HepG2 (cell line): ENCODE results near the gene SNU13. TPM values are rescaled to one million over a fixed set of nuclear protein-coding genes. Genes with fewer than 3 reads are reported as not detected.
A peak's percentile ranks its signal among the peaks of the same experiment; 100 is the strongest.

Source experiments
- ATAC-seq: fragments of 200-7000 bp; cut with Tn5 transposase; 3 replicates; pipeline ENCODE4 v1.9.1; 2020; ENCODE audit warnings: mild to moderate bottlenecking, moderate library complexity
- BruUV-seq: library from RNA; stranded (reverse); fragments of 400-500 nt; replicated peaks from 2 replicates; lab custom pipeline; 2021; lab: Mats Ljungman, UMichigan
- CTCF ChIA-PET: fragments of 300-600 bp; formaldehyde crosslinking; extraction: SDS; loops from one replicate; lab custom pipeline; 2021; ENCODE audit warnings: low total read pairs, inconsistent platforms, low intra/inter-chr PET ratio; lab: Yijun Ruan, JAX
- POLR2A ChIA-PET: fragments of 350-600 bp; sonication (Branson Sonifier 250); formaldehyde crosslinking; loops from one replicate; lab custom pipeline; 2020; ENCODE audit warnings: antibody characterized with exemption, inconsistent platforms; lab: Yijun Ruan, JAX
- DNase-seq: peaks from one replicate; pipeline ENCODE4 v3.0.0-alpha.2; 2015; ENCODE audit warnings: low spot score
- FAIRE-seq: peaks from 3 replicates; lab custom pipeline; 2011; peaks lifted over from hg19 to GRCh38; lab: Jason Lieb, UNC
- H2AFZ ChIP-seq: one replicate; pipeline ENCODE4 v1.6.1; 2011; ENCODE audit warnings: low read length, inconsistent platforms
- H3K27ac ChIP-seq: fragments of 300-600 bp; 3 replicates; pipeline ENCODE4 v1.8.0; 2011; ENCODE audit warnings: mixed run types, mild to moderate bottlenecking, mixed read lengths, low read length, inconsistent platforms; ENCODE audit not compliant: insufficient read depth; ENCODE audit errors: extremely low read length
- H3K27me3 ChIP-seq, 2 experiments: fragments of 200-600 bp in 1 of 2; 2 replicates in 1 of 2; 3 replicates in 1 of 2; pipeline versions ENCODE4 v1.6.0 to v1.8.0; 2011; ENCODE audit warnings: low read length in 2 of 2, mild to moderate bottlenecking in 2 of 2, moderate library complexity in 2 of 2, inconsistent platforms in 1 of 2; ENCODE audit not compliant: insufficient read depth in 2 of 2, control insufficient read depth in 1 of 2
- H3K36me3 ChIP-seq, 2 experiments: fragments of 200-600 bp in 1 of 2; replicated peaks in 1 of 2; 2 replicates in 1 of 2; 3 replicates in 1 of 2; pipeline versions ENCODE4 v1.5.1 to v1.8.0; 2011; ENCODE audit warnings: low read length in 2 of 2, inconsistent platforms in 1 of 2; ENCODE audit not compliant: insufficient read depth in 2 of 2, control insufficient read depth in 1 of 2
- H3K4me1 ChIP-seq: 2 replicates; pipeline ENCODE4 v1.5.1; 2012; ENCODE audit warnings: low read length, inconsistent platforms; ENCODE audit not compliant: insufficient read depth
- H3K4me2 ChIP-seq: 2 replicates; pipeline ENCODE4 v1.6.0; 2011; ENCODE audit warnings: low read depth, low read length, inconsistent platforms
- H3K4me3 ChIP-seq, 3 experiments: fragments of 200-600 bp in 1 of 3; sonication (generic), shearing (Covaris generic) in 1 of 3; replicated peaks in 1 of 3; 2 replicates each; pipeline ENCODE4 v1.5.1; 2011 to 2016; ENCODE audit warnings: low read length in 3 of 3, inconsistent platforms in 2 of 3, low read depth in 2 of 3, mild to moderate bottlenecking in 2 of 3, control low read depth in 1 of 3, mixed read lengths in 1 of 3; ENCODE audit not compliant: insufficient read depth in 1 of 3
- H3K79me2 ChIP-seq: one replicate; pipeline ENCODE4 v1.6.1; 2011; ENCODE audit warnings: low read length, inconsistent platforms; ENCODE audit not compliant: insufficient read depth
- H3K9ac ChIP-seq: 2 replicates; pipeline ENCODE4 v1.6.0; 2011; ENCODE audit warnings: mild to moderate bottlenecking, low read depth, low read length, inconsistent platforms; ENCODE audit not compliant: insufficient read depth
- H3K9me3 ChIP-seq: 2 replicates; pipeline ENCODE4 v1.5.1; 2012; ENCODE audit warnings: mild to moderate bottlenecking, low read length
- H4K20me1 ChIP-seq: 2 replicates; pipeline ENCODE4 v1.6.0; 2011; ENCODE audit warnings: inconsistent platforms, mild to moderate bottlenecking, low read length, moderate library complexity; ENCODE audit not compliant: insufficient read depth
- BCL3 ChIP-seq: sonication (generic); formaldehyde crosslinking; IDR thresholded peaks from 2 replicates; pipeline ENCODE4 v1.5.1; 2020; ENCODE audit warnings: mild to moderate bottlenecking, missing genetic modification reagents, moderate library complexity
- BCL6 ChIP-seq: IDR thresholded peaks from 2 replicates; pipeline ENCODE4 v1.6.1; 2016; ENCODE audit warnings: missing genetic modification reagents, missing compliant biosample characterization
- CREM ChIP-seq, 2 experiments: sonication (generic) in 1 of 2; formaldehyde crosslinking in 1 of 2; IDR thresholded peaks; 2 replicates each; pipeline versions ENCODE4 v1.4.0 to v1.6.1; 2016 to 2020; ENCODE audit warnings: antibody characterized with exemption in 1 of 2, mild to moderate bottlenecking in 1 of 2, missing genetic modification reagents in 1 of 2
- JDP2 ChIP-seq: sonication (generic); formaldehyde crosslinking; IDR thresholded peaks from 2 replicates; pipeline ENCODE4 v1.8.1; 2022; ENCODE audit warnings: missing genetic modification reagents, borderline replicate concordance
- MZF1 ChIP-seq: sonication (generic); formaldehyde crosslinking; IDR thresholded peaks from 2 replicates; pipeline ENCODE4 v1.8.1; 2023; ENCODE audit warnings: mild to moderate bottlenecking, missing genetic modification reagents, borderline replicate concordance
- NBN ChIP-seq: fragments of 450-650 bp; conservative IDR thresholded peaks from 2 replicates; pipeline ENCODE4 v1.6.1; 2017
- POLR2A ChIP-seq, 2 experiments: IDR thresholded peaks; 2 replicates each; pipeline ENCODE4 v1.6.1; 2011; ENCODE audit warnings: low read depth in 2 of 2, low read length in 2 of 2, mild to moderate bottlenecking in 1 of 2, moderate library complexity in 1 of 2; ENCODE audit not compliant: insufficient read depth in 1 of 2
- TAF15 ChIP-seq: fragments of 200-400 bp; formaldehyde crosslinking; IDR thresholded peaks from one replicate; pipeline ENCODE4 v1.6.1; 2018; ENCODE audit warnings: mild to moderate bottlenecking, low read depth, low read length; ENCODE audit not compliant: poor library complexity, severe bottlenecking
- TCF7L2 ChIP-seq: IDR thresholded peaks from 2 replicates; pipeline ENCODE4 v1.6.1; 2011; ENCODE audit warnings: mild to moderate bottlenecking, low read depth, low read length, moderate library complexity
- ZBTB42 ChIP-seq: sonication (generic); formaldehyde crosslinking; IDR thresholded peaks from 2 replicates; pipeline ENCODE4 v1.5.0; 2020; ENCODE audit warnings: mild to moderate bottlenecking, missing genetic modification reagents
- ZC3H4 ChIP-seq: sonication (generic); formaldehyde crosslinking; IDR thresholded peaks from 2 replicates; pipeline ENCODE4 v1.4.0; 2020; ENCODE audit warnings: missing genetic modification reagents, borderline replicate concordance
- ZNF382 ChIP-seq: sonication (generic); formaldehyde crosslinking; IDR thresholded peaks from 2 replicates; pipeline ENCODE4 v1.5.0; 2020; ENCODE audit warnings: missing genetic modification reagents, mild to moderate bottlenecking, borderline replicate concordance
- WGBS: methylation state at CpG from one replicate; pipeline ENCODE4 v1.1.6; 2017; ENCODE audit warnings: low lambda C conversion rate; 5-methylcytosine and 5-hydroxymethylcytosine counted together
- in situ Hi-C: cut with HindIII; loops from 2 replicates; pipeline ENCODE4 v1.10.0; 2017; ENCODE audit warnings: low pct_unique_long_range_greater_than_20kb; ENCODE audit not compliant: extremely low pct_ligation_motif_present
- intact Hi-C: fragments of 100-400 bp; cut with micrococcal nuclease; formaldehyde crosslinking; loops from one replicate; pipeline ENCODE4 v1.10.0; 2022; ENCODE audit not compliant: unreplicated experiment
- polyA plus RNA-seq, 8 experiments: library from polyadenylated mRNA; depleted of rRNA in 3 of 8; stranded (reverse) in 7 of 8; unstranded in 1 of 8; fragments of >200 nt; fragmentation: Illumina TruSeq in 4 of 8; extraction: Trizol in 4 of 8; gene quantifications; 2 replicates each; pipeline versions ENCODE4 v1.2.1 to v1.2.3, GENCODE V29; 2011 to 2016; ENCODE audit warnings: low read depth in 4 of 8, missing spikeins in 1 of 8, mixed read lengths in 1 of 8; ENCODE audit not compliant: insufficient read depth in 1 of 8
- total RNA-seq, 5 experiments: library from RNA; depleted of rRNA; stranded (reverse); fragments of >200 nt; fragmentation: Illumina TruSeq; extraction: Trizol; gene quantifications; 2 replicates each; pipeline ENCODE4 v1.2.3, GENCODE V29; 2016; ENCODE audit warnings: low read depth in 1 of 5

SNU13 gene
- total and polyA plus RNA-seq, 2 of the 13 experiments (the other 11 are each of a cell fraction or from before 2014, with no cell fraction given): 203 to 287 TPM

GRCh38 chr22:41661713-41662112 is 27.0 kb downstream of the SNU13 start:
- TF ChIP-seq TAF15 (no peak), JDP2 (no peak), POLR2A (IDR thresholded peaks at IDR 0.05; ENCODE audit: insufficient read depth in 1 of 2, low read depth in 2 of 2, low read length in 2 of 2) (no peak), CREM (IDR thresholded peaks at IDR 0.05) (no peak), CREM (CRISPR knock-in tag; IDR thresholded peaks at IDR 0.05) (no peak), ZBTB42 (CRISPR knock-in tag) (no peak), BCL6 (CRISPR knock-in tag) (no peak)
- no peaks in the 10 kb centered on the region for H4K20me1 ChIP-seq
- peaks cover under 1% of the 10 kb centered on the region; the same call in 1 of the 2 replicates for H3K4me1 ChIP-seq
- H3K4me3 ChIP-seq: no peak overlapping the region
- no peak overlapping the region for H2AFZ ChIP-seq
- H3K9me3 ChIP-seq: no peaks in the 10 kb centered on the region
- CTCF ChIA-PET: no interaction called here
- peaks cover 33 to 70% of the 10 kb centered on the region in 2 experiments for H3K36me3 ChIP-seq
- no peak overlapping the region for H3K27ac ChIP-seq
- in situ Hi-C loops: no loop called here
- 94% methylated on average over 2 of the region's 2 CpGs for WGBS
- POLR2A ChIA-PET: no interaction called here
- TSS peak; percentile 45 for BruUV-seq
- H3K9ac ChIP-seq: no peak overlapping the region
- no peaks in the 10 kb centered on the region for H3K27me3 ChIP-seq
- intact Hi-C loops: no loop called here
- ATAC-seq (no peak), DNase-seq (no peak), FAIRE-seq (no peak)
- H3K4me2 ChIP-seq: no peak overlapping the region
- H3K79me2 ChIP-seq: no peaks in the 10 kb centered on the region

- ATAC-seq: no peak
- Histone ChIP-seq H3K9ac (no peak overlapping the region), H3K4me1 (no peaks in the 10 kb centered on the region), H2AFZ (no peak overlapping the region), H4K20me1 (no peaks in the 10 kb centered on the region), H3K79me2 (no peaks in the 10 kb centered on the region), H3K9me3 (no peaks in the 10 kb centered on the region), H3K27ac (no peak overlapping the region), H3K4me3 (no peak overlapping the region), H3K27me3 (no peaks in the 10 kb centered on the region), H3K4me2 (no peak overlapping the region), H3K36me3 (peaks cover 36 to 74% of the 10 kb centered on the region in 2 experiments)
- BruUV-seq: no TSS peak
- no peak for DNase-seq
- TF ChIP-seq TCF7L2 (no peak), NBN (no peak), MZF1 (CRISPR knock-in tag) (no peak), ZNF382 (CRISPR knock-in tag) (no peak), ZC3H4 (no peak), BCL3 (CRISPR knock-in tag) (no peak)
- ChIA-PET CTCF (no interaction called here), POLR2A (no interaction called here)
- WGBS: 90% methylated on average over 3 of the region's 3 CpGs
- in situ Hi-C loops (no loop called here), intact Hi-C loops (no loop called here)
- no peak for FAIRE-seq
These were observed 27.6 kb downstream of the SNU13 start for GRCh38 chr22:41661088-41661487.
